PFSK-1 (cell line): ENCODE measurements around the gene UNC5B.

Experiments
- POLR2AphosphoS5 ChIP-seq: IDR thresholded peaks from 2 replicates; pipeline ENCODE4 v1.6.1; 2012; ENCODE audit warnings: low read depth, mild to moderate bottlenecking, control low read depth, low read length, moderate library complexity
- SIN3A ChIP-seq: IDR thresholded peaks from 2 replicates; pipeline ENCODE4 v1.6.1; 2012; ENCODE audit warnings: mild to moderate bottlenecking, low read length, moderate library complexity, borderline replicate concordance; ENCODE audit not compliant: insufficient read depth
- TAF1 ChIP-seq: IDR thresholded peaks from 2 replicates; pipeline ENCODE4 v1.6.1; 2012; ENCODE audit warnings: low read length, control low read depth, borderline replicate concordance; ENCODE audit not compliant: insufficient read depth

- TF ChIP-seq POLR2AphosphoS5 (no peak), SIN3A (no peak), TAF1 (no peak)
Measured at GRCh38 chr10:71231206-71231605, 18.8 kb downstream of the UNC5B start.
